Measurements from ENCODE around the gene PERM1.

GRCh38 chr1:950881-951280 lies 31.0 kb downstream of the PERM1 start:
- TF ChIP-seq CTCF (IDR thresholded peaks at IDR 0.05) (no peak), POLR2A (IDR thresholded peaks at IDR 0.05) (no peak)

All from thyroid gland (tissue), 4 donors.